GM20000 (cell line): ENCODE data around the gene ZNF410.
"Not testable (repeated sequence)": the region's sequence is repeated elsewhere in the genome, so short reads cannot be mapped to it uniquely, and the experiment has no call there.

Experiments
- DNase-seq: peaks from one replicate; pipeline ENCODE4 v3.0.0; 2012; ENCODE audit warnings: low spot score
- CTCF ChIP-seq: IDR thresholded peaks from 2 replicates; pipeline ENCODE4 v1.5.1; 2012; ENCODE audit warnings: mild to moderate bottlenecking, control low read depth; ENCODE audit errors: extremely low read depth, missing control alignments

ZNF410 gene

GRCh38 chr14:73851567-73852382 is 34.9 kb upstream of the ZNF410 start, which contains the start of gene PTGR2:
TSS of gene PTGR2 (plus strand) at chr14:73851831. CDS start at chr14:73858863, 7,032 bp downstream.
- DNase-seq = peak; percentile 93
- TF ChIP-seq CTCF = no peak

- TF ChIP-seq CTCF = no peak
- DNase-seq = no peak
Observed at GRCh38 chr14:73859145-73859544, 27.5 kb upstream of the ZNF410 start.

- no peak for DNase-seq
- no peak for TF ChIP-seq CTCF
Observed at GRCh38 chr14:73861073-73861472, 25.6 kb upstream of the ZNF410 start.

GRCh38 chr14:73862480-73862879 is 24.2 kb upstream of the ZNF410 start:
- TF ChIP-seq CTCF = no peak
- no peak for DNase-seq

- TF ChIP-seq CTCF = no peak
- DNase-seq = no peak
Observed at GRCh38 chr14:73863209-73863608, 23.4 kb upstream of the ZNF410 start.

- no peak for TF ChIP-seq CTCF
- DNase-seq = no peak
Observed at GRCh38 chr14:73865534-73866113, 21.0 kb upstream of the ZNF410 start.

- not testable (repeated sequence) for DNase-seq
Observed at GRCh38 chr14:73869754-73870153, 16.9 kb upstream of the ZNF410 start.
